ENCODE data around the gene TPP2. TPM values are rescaled to one million over a fixed set of nuclear protein-coding genes. Genes with fewer than 3 reads are reported as not detected.

TPP2 gene
- total and polyA plus RNA-seq, 9 of the 15 experiments (the other 6 are each of a cell fraction or from before 2014, with no cell fraction given), result 18.8 to 87.7 (median 55.9) TPM

DNA sequence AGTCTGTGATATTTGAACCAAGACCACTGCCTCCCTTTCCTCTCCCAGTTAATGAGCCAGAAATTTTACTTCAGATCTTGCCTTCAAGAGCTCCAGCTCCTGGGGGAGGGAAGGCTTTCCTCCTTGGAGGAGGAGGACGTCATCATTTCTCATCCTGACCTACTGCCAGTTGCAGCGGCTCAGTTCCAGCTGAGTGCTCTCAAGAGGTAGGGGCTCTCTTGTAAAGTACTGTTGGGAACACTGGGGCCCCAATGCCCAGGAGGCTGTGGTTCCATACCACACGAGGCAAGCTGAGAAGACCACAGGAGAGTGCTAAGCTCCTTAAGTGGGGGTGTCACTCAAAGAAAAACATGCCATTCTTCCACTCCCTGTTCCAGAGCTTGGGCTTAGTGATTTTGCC lies 61.9 kb downstream of the TPP2 start (continued):
- TF ChIP-seq HDAC1 (IDR thresholded peaks at IDR 0.05) (no peak), SUPT5H (IDR thresholded peaks at IDR 0.05) (no peak), ESRRB (CRISPR knock-in tag; IDR thresholded peaks at IDR 0.05; ENCODE audit: borderline replicate concordance) (no peak), RBM34 (IDR thresholded peaks at IDR 0.05; ENCODE audit: borderline replicate concordance, insufficient read depth, low read length) (no peak)

- in situ Hi-C loops (cut with MboI) (no loop called here), intact Hi-C loops (cut with micrococcal nuclease) (no loop called here)
- ATAC-seq (no peak), DNase-seq (ENCODE audit: extremely low read depth in 1 of 4, low spot score in 3 of 4) (no peak), FAIRE-seq (no peak)
- Histone ChIP-seq H4K20me1 (replicated peaks; ENCODE audit: control insufficient read depth, insufficient read depth, low read length) (no peaks in the 10 kb centered on the region), H2AFZ (ENCODE audit: low read depth, low read length) (no peak overlapping the region), H3K27me3 (ENCODE audit: control insufficient read depth in 2 of 2, insufficient read depth in 2 of 2, low read length in 2 of 2) (no peaks in the 10 kb centered on the region), H3K4me3 (no peak overlapping the region), H3K36me3 (ENCODE audit: control insufficient read depth, insufficient read depth, low read length) (peaks cover 76% of the 10 kb centered on the region), H3K27ac (ENCODE audit: extremely low read depth, low read depth, low read length) (no peak overlapping the region), H3K4me2 (ENCODE audit: insufficient read depth, low read length) (no peak overlapping the region), H3K79me2 (ENCODE audit: control insufficient read depth, insufficient read depth, low read length) (no peaks in the 10 kb centered on the region), H3K4me1 (replicated peaks in 1 of 2; ENCODE audit: control insufficient read depth in 2 of 2, insufficient read depth in 2 of 2, low read length in 2 of 2) (no peaks in the 10 kb centered on the region), H3K9me1 (ENCODE audit: control insufficient read depth, insufficient read depth, low read length) (no peaks in the 10 kb centered on the region), H3K9me3 (replicated peaks; ENCODE audit: control insufficient read depth, insufficient read depth, low read depth, low read length) (no peaks in the 10 kb centered on the region), H3K9ac (ENCODE audit: insufficient read depth in 1 of 2, low read depth in 2 of 2, low read length in 2 of 2) (no peak overlapping the region)
- POLR2A ChIA-PET, result no interaction called here
- no peak for TF ChIP-seq DDX20 (tag; IDR thresholded peaks at IDR 0.05; ENCODE audit: low read depth)
- 0 out of 4 replicates have a peak, but pooled peaks of 1 of the 2 experiments have one; percentile 21 for TF ChIP-seq TRIM24 (IDR thresholded peaks at IDR 0.05)
- no TSS peak for BruUV-seq (replicated peaks)
- CTCF ChIA-PET (ENCODE audit: low intra/inter-chr PET ratio), result no interaction called here
These were observed 62.5 kb downstream of the TPP2 start for GRCh38 chr13:102659168-102659713.

Measured in K562 (cell line).